Activated T-cell treated with anti-CD3 and anti-CD28 coated beads, Interleukin-2, amount 50 U/mL, for 72 hours (primary cell): ENCODE measurements around the gene SLC15A4. TPM values are rescaled to one million over a fixed set of nuclear protein-coding genes. Genes with fewer than 3 reads are reported as not detected.

ENCODE experiments used
- ATAC-seq, 2 donors: fragments of 150-1000 bp; cut with Tn5 transposase; replicated peaks in 1 of 2; 2 replicates each; pipeline ENCODE4 v1.10.0; 2021; ENCODE audit warnings: moderate library complexity in 2 of 2, mild to moderate bottlenecking in 1 of 2
- DNase-seq, 2 donors: peaks; one replicate each; pipeline ENCODE4 v3.0.0; 2021 to 2022; ENCODE audit warnings: mixed read lengths in 1 of 2
- H3K27ac Mint-ChIP-seq: one replicate; pipeline ENCODE4 v1.8.0; 2022; ENCODE audit warnings: mild to moderate bottlenecking, moderate library complexity, mixed read lengths
- H3K27me3 Mint-ChIP-seq: one replicate; pipeline ENCODE4 v1.8.0; 2022; ENCODE audit warnings: low read depth, mixed read lengths
- H3K36me3 Mint-ChIP-seq, 2 donors: one replicate each; pipeline ENCODE4 v1.8.0; 2022; ENCODE audit warnings: mixed read lengths in 2 of 2, mild to moderate bottlenecking in 1 of 2; ENCODE audit not compliant: insufficient read depth in 2 of 2
- H3K4me1 Mint-ChIP-seq: one replicate; pipeline ENCODE4 v1.8.0; 2022; ENCODE audit warnings: low read depth, mixed read lengths
- H3K4me3 Mint-ChIP-seq, 2 donors: one replicate each; pipeline ENCODE4 v1.8.0; 2022; ENCODE audit warnings: mild to moderate bottlenecking in 2 of 2, mixed read lengths in 2 of 2, moderate library complexity in 2 of 2
- H3K9me3 Mint-ChIP-seq, 2 donors: one replicate each; pipeline ENCODE4 v1.8.0; 2022; ENCODE audit warnings: mixed read lengths in 2 of 2
- total RNA-seq, 2 donors: library from RNA; stranded (reverse); gene quantifications; one replicate each; pipeline ENCODE4 v1.2.3, GENCODE V29; 2022

The SLC15A4 gene
- total RNA-seq, 2 donors from 2014 or later = 19.4 to 19.8 TPM

DNA sequence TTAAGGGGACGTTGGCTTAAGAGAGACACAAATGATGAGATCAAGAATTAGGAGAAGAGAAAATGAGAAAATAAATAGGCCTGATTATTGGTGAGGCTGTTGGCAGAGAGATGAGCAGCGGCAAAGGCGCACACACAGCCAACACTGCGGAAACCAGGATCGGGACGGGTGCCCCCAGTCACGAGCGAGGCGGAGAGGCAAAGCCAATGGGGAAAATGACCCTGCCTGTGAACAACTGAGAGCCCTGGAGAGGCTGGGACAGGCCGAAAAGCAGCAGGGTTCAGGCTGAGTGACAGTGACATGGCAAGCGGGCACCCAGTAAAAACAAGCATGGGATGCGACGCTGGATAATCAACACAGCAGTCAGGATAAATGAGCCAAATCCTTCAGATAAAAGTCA is 21.0 kb downstream of the SLC15A4 start:
- H3K36me3 Mint-ChIP-seq = peaks cover 10 to 40% of the 10 kb centered on the region in 2 donors
- H3K27me3 Mint-ChIP-seq = no peaks in the 10 kb centered on the region
- DNase-seq = no peak
- H3K9me3 Mint-ChIP-seq = no peaks in the 10 kb centered on the region
- no peak overlapping the region for H3K27ac Mint-ChIP-seq
- no peak overlapping the region for H3K4me3 Mint-ChIP-seq
- no peak for ATAC-seq
- peaks cover 11% of the 10 kb centered on the region for H3K4me1 Mint-ChIP-seq

DNA sequence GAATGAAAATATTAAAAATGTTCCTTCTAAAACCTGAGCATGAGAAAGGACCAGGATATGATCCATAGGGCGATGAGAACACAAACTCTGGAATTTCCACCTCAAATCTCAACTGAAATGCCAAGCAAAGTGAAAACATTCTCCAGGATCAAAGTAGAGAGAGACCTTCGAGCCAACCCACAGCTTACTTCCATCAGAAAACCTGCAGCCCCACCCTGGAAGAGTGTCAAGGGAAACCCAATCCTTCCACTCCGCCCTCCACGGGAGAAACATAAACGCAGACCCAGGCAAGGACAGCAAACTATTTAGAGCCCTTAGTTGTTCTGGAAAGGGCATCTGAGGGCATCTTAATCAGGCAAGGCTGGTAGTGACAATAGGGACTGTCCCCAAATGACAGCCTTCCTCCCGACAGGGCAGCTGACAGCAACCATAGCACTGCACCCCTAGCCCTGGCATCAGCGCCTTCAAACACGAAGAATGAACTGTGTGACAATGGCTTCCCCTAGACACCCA is 21.8 kb downstream of the SLC15A4 start:
- no peak for DNase-seq
- H3K9me3 Mint-ChIP-seq = no peaks in the 10 kb centered on the region
- ATAC-seq = no peak
- H3K27me3 Mint-ChIP-seq = no peaks in the 10 kb centered on the region
- peaks cover 16% of the 10 kb centered on the region for H3K4me1 Mint-ChIP-seq
- no peak overlapping the region for H3K27ac Mint-ChIP-seq
- H3K36me3 Mint-ChIP-seq = peaks cover 10 to 39% of the 10 kb centered on the region in 2 donors
- no peak overlapping the region for H3K4me3 Mint-ChIP-seq

DNA sequence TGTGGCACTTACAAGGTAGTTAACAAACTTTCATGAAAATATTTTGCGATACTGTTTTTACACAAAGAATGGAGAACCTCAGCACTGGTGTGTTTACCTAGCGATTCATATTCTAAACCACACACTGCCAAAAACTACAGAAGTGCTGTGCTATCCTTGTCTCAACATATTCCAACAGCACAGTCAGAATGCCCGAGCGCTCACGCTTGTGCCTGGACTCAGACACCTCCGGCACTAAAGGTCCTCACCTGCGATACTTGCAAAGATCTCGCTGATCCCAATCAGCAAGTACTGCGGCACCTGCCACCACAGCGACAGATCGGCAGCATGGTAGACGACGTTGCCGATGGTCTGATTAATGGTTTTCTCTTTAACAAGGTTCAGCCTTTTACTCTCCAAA is 23.2 kb downstream of the SLC15A4 start:
- Mint-ChIP-seq H3K4me3 (no peak overlapping the region), H3K9me3 (no peaks in the 10 kb centered on the region), H3K36me3 (peaks cover 12 to 39% of the 10 kb centered on the region in 2 donors), H3K27me3 (no peaks in the 10 kb centered on the region), H3K27ac (peak overlapping the region; percentile 27), H3K4me1 (peaks cover 20% of the 10 kb centered on the region)
- DNase-seq = no peak
- no peak for ATAC-seq

DNA sequence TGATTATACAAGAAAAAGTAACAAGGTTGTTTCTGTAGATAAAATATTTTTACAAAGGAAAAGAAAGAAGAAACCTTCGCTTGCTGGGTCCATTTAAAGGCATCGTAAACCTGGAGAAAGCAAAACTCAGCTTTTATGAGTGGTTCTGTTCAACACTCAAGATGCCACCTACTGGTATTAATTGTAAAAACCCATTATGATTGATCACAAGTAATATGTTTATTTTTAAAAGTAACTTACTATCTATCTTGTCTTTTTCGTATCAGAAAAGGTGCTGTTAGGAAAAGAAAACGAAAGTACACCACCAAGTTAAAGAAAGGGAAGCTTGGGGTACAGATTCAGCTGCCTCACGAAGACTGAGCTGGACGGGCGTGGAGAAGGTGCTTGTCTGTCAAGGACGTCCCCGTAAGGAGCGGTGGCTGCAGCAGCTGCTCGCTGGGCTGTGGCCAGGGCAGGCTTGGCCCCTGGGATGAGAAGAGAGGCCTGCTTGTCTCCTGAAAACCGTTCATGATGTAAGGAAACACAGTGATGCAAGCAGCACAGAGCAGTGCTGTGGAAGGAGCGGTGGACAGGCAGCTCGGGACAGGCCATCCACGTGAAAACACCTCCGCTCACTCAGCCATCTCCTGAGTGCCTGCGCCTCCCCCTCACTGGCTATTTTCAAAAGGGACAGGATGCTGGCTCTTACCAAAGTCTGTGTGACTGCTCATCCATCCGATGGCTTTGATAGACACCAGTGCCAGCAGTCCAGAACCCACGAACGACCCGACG is 25.0 kb downstream of the SLC15A4 start:
- DNase-seq = no peak
- Mint-ChIP-seq H3K9me3 (no peaks in the 10 kb centered on the region), H3K4me1 (peaks cover 20% of the 10 kb centered on the region), H3K27ac (no peak overlapping the region), H3K36me3 (peaks cover 9 to 36% of the 10 kb centered on the region in 2 donors), H3K27me3 (no peaks in the 10 kb centered on the region), H3K4me3 (no peak overlapping the region)
- no peak for ATAC-seq

DNA sequence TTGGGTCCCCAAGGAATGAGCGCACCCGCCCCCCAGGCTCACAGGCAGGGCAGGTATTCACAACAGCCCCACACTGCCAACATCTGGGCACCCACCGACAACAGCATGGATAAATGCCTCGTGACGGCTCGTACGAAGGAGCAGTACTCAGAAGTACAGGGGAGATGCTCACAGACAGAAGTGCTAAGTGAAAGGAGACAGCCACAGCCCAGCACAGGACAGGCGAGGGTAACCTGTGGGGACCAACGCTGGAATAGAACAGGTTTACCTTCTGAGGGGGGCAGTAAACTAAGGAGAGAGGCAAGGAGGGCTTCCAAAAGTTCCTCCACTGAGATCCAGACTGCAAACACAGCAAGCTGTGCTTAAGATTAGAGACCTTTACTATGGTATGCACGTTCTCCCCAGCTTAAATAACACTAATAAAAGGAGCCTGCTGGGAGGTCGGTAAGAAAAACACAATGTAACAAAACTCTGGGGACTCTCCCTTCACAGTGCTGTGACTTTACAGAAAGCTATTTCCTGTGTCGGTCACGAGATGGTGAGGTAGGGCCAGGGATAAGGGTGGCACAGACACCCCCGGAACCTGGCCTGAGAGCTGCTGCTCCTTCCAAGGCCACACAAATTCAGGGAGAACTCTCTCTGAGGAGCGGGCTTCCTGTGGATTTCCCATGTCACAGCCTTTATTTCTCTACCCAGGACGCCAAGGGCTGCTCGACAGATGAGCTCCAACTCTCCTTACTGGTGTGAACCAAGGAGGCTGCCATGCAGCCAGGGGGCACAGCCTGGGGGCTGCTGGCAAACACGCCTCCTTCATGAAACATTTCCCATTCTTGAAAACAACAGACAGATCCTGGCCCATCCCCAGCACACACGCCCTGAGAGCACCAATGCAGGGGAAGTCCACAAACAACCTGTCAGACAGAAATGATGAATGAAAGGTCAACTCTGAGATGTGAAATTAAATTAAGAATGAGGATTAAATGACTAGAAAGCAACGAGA is 26.3 kb downstream of the SLC15A4 start:
- ATAC-seq (peak in 1 of 2 donors; percentile 63), DNase-seq (no peak)
- Mint-ChIP-seq H3K9me3 (no peaks in the 10 kb centered on the region), H3K36me3 (peaks cover 4 to 27% of the 10 kb centered on the region in 2 donors), H3K4me1 (peaks cover 17% of the 10 kb centered on the region), H3K27me3 (no peaks in the 10 kb centered on the region), H3K4me3 (peak overlapping the region in 1 of 2 donors; percentile 67), H3K27ac (peak overlapping the region; percentile 85)

DNA sequence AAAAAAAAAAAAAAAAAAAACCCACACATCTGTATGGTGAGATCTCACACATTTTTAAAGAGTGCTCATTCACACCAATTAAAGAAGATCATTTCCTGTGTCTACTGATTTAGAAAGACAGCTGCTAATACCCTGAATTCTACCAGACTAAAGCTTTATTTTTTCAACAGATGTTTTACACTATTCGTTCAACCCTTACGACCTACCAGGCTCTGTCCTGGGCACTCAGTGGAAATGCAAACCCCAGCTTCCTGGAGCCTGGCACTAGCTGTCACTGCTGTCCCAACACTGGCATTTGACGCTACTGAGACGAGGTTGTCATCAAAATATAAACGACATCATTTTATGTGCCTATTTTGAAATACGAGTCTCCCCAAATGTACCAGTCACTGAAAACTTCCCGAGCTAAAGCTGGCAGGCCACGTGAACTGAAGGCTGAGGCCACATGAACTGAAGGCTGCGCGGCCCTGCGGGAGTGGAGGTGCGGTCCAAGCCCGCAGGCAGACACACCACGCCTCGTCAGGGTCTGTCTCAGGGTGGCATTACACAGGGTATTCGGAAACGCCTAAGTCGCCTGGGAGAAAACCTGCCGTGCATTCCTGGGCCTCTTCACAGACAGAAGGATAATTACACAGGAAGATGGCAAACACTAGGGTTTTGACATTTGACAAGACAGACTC is 27.2 kb downstream of the SLC15A4 start:
- ATAC-seq = no peak
- DNase-seq = no peak
- Mint-ChIP-seq H3K4me1 (peaks cover 12% of the 10 kb centered on the region), H3K9me3 (no peaks in the 10 kb centered on the region), H3K27me3 (no peaks in the 10 kb centered on the region), H3K4me3 (peak overlapping the region in 1 of 2 donors; percentile 51), H3K36me3 (peaks cover 4 to 29% of the 10 kb centered on the region in 2 donors), H3K27ac (peak overlapping the region; percentile 20)

DNA sequence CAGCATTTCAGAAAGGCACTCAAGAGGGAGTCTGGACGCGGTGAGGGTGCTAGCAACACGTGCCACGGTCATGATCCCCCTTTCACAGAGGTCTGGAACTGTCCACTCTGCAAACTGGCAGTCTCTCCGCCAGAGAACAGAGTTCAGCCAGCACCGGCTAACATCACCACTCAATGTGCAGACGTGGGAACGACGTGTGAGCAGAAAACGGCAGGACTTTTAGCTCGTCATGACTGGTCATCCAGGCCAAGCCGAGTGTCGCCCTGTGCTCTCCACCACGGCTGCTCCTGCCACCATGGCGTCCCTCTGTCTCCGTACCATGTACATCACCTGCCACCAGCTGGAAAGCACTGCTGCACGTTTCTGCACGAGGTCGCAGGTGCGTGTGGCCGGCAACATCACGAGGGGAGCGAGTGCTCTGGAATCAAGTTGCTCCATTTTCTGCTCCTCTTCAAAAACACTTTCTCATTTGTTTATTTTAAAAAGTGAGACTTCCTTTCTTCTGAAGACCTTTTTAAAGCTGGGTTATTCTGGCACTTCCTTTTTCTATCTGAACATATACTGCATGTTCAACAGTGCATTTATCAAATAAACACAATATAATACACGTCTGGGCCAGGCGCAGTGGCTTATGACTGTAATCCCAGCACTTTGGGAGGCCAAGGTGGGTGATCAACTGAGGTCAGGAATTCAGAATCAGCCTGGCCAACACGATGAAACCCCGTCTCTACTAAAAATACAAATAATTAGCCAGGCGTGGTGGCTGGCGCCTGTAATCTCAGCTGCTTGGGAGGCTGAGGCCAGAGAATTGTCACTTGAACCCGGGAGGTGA is 28.0 kb downstream of the SLC15A4 start:
- Mint-ChIP-seq H3K9me3 (no peaks in the 10 kb centered on the region), H3K27ac (no peak overlapping the region), H3K4me1 (peaks cover 12% of the 10 kb centered on the region), H3K36me3 (peaks cover 4 to 28% of the 10 kb centered on the region in 2 donors), H3K27me3 (no peaks in the 10 kb centered on the region), H3K4me3 (peak overlapping the region in 1 of 2 donors; percentile 51)
- DNase-seq (no peak), ATAC-seq (no peak)

DNA sequence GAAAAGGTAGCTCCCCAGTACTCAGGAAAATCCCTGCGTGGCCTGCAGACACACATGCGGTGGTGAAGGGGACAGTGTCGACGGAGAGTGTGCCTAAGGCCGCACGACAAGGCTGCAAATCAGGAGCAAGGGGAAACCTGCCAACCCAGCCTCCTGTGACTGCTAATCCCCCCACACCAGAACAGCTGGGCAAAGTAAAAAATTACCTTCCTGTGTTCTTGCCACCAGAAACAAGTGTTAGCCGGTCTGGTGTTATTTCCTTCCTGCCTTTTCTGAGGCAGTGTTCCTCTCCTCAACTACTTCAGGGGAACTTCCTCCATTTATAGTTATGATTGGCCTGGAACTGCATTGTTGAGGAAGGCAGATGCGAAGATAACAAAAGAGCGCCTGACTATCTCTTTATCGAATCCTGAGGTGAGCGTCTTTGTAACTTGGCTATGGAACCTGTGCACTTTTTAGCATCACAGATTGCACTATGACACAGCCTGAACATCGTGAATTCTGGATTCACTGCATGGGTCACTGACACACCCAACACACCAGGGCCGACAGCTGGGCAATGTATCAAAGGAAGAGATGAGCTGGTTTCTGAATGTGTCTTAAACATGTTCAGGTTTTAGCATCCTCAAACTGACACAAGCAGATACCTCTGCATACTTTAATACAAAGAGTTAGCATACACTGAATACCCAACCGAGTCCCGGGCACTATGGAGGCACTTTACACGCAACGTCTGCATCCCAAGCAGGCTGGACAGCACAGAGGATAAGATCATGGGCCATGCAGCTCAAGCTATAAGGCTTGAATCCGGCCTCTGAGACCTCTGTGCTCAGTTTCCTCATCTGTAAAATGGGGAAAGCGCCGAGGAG is 28.9 kb downstream of the SLC15A4 start:
- peak overlapping the region in 1 of 2 donors; percentile 38 for H3K4me3 Mint-ChIP-seq
- no peaks in the 10 kb centered on the region for H3K27me3 Mint-ChIP-seq
- peak in 1 of 2 donors; percentile 49 for ATAC-seq
- H3K36me3 Mint-ChIP-seq = peaks cover 3 to 22% of the 10 kb centered on the region in 2 donors
- H3K9me3 Mint-ChIP-seq = no peaks in the 10 kb centered on the region
- H3K27ac Mint-ChIP-seq = peak overlapping the region; percentile 65
- no peak for DNase-seq
- H3K4me1 Mint-ChIP-seq = peaks cover 12% of the 10 kb centered on the region

DNA sequence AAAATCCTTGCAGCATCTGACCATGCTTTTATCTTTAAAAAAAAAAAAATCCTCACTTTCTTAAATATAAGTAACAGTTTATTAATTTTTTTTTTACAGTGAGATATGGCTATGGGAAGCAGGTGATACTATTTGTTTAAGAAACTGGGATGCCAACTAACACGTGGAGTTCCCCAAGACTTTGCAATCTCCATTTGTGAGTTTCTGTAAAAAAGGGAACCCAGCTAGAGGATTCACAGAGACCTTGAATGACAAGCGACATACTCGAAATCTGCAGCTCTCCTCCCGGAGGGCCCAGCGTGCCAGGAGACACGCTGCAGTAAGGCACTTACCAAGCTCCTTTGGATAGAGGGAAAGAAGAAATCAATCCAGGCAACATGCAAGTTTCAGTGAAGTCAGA is 30.1 kb downstream of the SLC15A4 start:
- Mint-ChIP-seq H3K27ac (no peak overlapping the region), H3K36me3 (peaks cover 3 to 21% of the 10 kb centered on the region in 2 donors), H3K27me3 (no peaks in the 10 kb centered on the region), H3K4me3 (no peak overlapping the region), H3K9me3 (no peaks in the 10 kb centered on the region), H3K4me1 (peaks cover 12% of the 10 kb centered on the region)
- no peak for DNase-seq
- ATAC-seq = no peak

DNA sequence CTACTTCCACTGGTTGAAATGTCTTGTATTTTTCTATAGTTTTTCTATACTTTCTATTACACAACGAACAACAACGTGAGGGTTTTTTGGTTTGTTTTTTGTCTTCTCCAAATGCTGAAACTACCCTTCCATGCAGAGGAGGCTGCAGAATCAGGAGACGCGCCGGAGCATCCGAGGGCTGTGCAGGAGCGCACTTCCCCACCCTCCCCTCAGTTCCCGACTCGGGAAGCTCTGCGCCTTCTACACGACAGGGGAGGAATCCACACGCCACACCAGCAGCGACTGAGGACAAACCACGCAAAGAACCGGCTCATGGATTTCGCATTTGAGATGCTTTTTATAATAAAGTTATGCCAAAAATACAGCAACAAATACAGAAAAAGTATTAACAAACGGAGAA is 30.9 kb downstream of the SLC15A4 start:
- ATAC-seq (no peak), DNase-seq (no peak)
- Mint-ChIP-seq H3K27me3 (no peaks in the 10 kb centered on the region), H3K4me1 (peaks cover 10% of the 10 kb centered on the region), H3K9me3 (no peaks in the 10 kb centered on the region), H3K36me3 (peaks cover 3 to 19% of the 10 kb centered on the region in 2 donors), H3K27ac (no peak overlapping the region), H3K4me3 (no peak overlapping the region)

DNA sequence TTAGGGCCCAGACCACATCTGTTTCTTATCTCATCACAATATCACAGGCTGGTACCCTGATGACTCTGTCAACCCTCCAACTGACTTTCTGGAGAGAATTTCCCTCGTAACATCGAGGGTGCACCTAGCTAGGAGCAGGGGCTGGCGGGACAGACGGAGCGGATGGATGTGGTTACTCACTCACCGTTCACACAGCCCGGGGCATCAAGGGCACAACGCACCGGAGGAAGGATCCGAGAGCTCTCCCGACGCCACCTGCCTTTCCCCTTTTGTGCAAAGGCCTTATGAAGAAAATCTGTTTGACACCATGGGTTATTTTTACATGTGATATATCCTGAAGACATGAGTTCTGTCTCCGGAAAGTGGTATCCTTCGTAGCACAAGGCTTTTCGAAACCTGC is 31.4 kb downstream of the SLC15A4 start:
- Mint-ChIP-seq H3K4me3 (no peak overlapping the region), H3K27me3 (no peaks in the 10 kb centered on the region), H3K9me3 (no peaks in the 10 kb centered on the region), H3K27ac (no peak overlapping the region), H3K4me1 (peaks cover 6% of the 10 kb centered on the region), H3K36me3 (peaks cover 3 to 16% of the 10 kb centered on the region in 2 donors)
- no peak for DNase-seq
- no peak for ATAC-seq
